CD4-positive, alpha-beta T cell (primary cell): ENCODE results near the gene UBE2O. TPM values are rescaled to one million over a fixed set of nuclear protein-coding genes. Genes with fewer than 3 reads are reported as not detected.

Experiments used
- ATAC-seq: fragments of 200-7000 bp; cut with Tn5 transposase; one replicate; pipeline ENCODE4 v1.10.0; 2022; ENCODE audit warnings: mild to moderate bottlenecking; ENCODE audit not compliant: poor library complexity
- CTCF ChIA-PET: fragments of 350-600 bp; sonication (Branson Sonifier 250); formaldehyde crosslinking; loops from one replicate; lab custom pipeline; 2021; ENCODE audit warnings: antibody characterized with exemption, inconsistent platforms; lab: Charles Lee
- POLR2A ChIA-PET: fragments of 350-600 bp; sonication (Branson Sonifier 250); formaldehyde crosslinking; loops from one replicate; lab custom pipeline; 2021; ENCODE audit warnings: antibody characterized with exemption, inconsistent platforms; lab: Charles Lee
- DNase-seq, 14 experiments: peaks; one replicate each; pipeline ENCODE4 v3.0.0-alpha.2; 2013 to 2020; ENCODE audit warnings: mixed read lengths in 2 of 14
- H3K27ac ChIP-seq, 2 donors: one replicate each; pipeline versions ENCODE4 v1.5.1 to v1.7.0; 2013; ENCODE audit warnings: low read length in 2 of 2, low read depth in 1 of 2, mild to moderate bottlenecking in 1 of 2
- H3K27me3 ChIP-seq, 2 experiments: 1 replicate in 1 of 2; 2 replicates in 1 of 2; pipeline versions ENCODE4 v1.6.1 to v1.7.0; 2013; ENCODE audit warnings: low read length in 2 of 2, control low read depth in 1 of 2, mild to moderate bottlenecking in 1 of 2, moderate library complexity in 1 of 2; ENCODE audit not compliant: insufficient read depth in 2 of 2, control insufficient read depth in 1 of 2
- H3K36me3 ChIP-seq: one replicate; pipeline ENCODE4 v1.6.1; 2013; ENCODE audit warnings: low read length, control low read depth; ENCODE audit not compliant: insufficient read depth
- H3K4me1 ChIP-seq: one replicate; pipeline ENCODE4 v1.6.1; 2013; ENCODE audit warnings: low read length, control low read depth; ENCODE audit not compliant: insufficient read depth
- H3K4me3 ChIP-seq: one replicate; pipeline ENCODE4 v1.5.1; 2013; ENCODE audit warnings: mild to moderate bottlenecking, low read length, moderate library complexity
- H3K9me3 ChIP-seq, 2 experiments: 1 replicate in 1 of 2; 2 replicates in 1 of 2; pipeline versions ENCODE4 v1.6.1 to v1.7.0; 2013; ENCODE audit warnings: low read length in 2 of 2, mild to moderate bottlenecking in 2 of 2, control low read depth in 1 of 2, moderate library complexity in 1 of 2; ENCODE audit not compliant: control insufficient read depth in 1 of 2, insufficient read depth in 1 of 2
- H3K27ac Mint-ChIP-seq: one replicate; pipeline ENCODE4 v1.8.0; 2020; ENCODE audit warnings: mixed read lengths
- H3K27me3 Mint-ChIP-seq: one replicate; pipeline ENCODE4 v1.8.0; 2021; ENCODE audit warnings: mixed read lengths
- H3K36me3 Mint-ChIP-seq: one replicate; pipeline ENCODE4 v1.8.0; 2021; ENCODE audit warnings: low read depth, mixed read lengths
- H3K4me1 Mint-ChIP-seq: one replicate; pipeline ENCODE4 v1.8.0; 2021; ENCODE audit warnings: low read depth, mixed read lengths
- H3K4me3 Mint-ChIP-seq: one replicate; pipeline ENCODE4 v1.8.0; 2020; ENCODE audit warnings: mild to moderate bottlenecking, mixed read lengths
- H3K9me3 Mint-ChIP-seq: one replicate; pipeline ENCODE4 v1.8.0; 2020; ENCODE audit warnings: mixed read lengths
- intact Hi-C, 2 experiments: fragments of 100-400 bp; cut with DNase I in 1 of 2; cut with micrococcal nuclease in 1 of 2; formaldehyde crosslinking; loops; one replicate each; pipeline versions ENCODE4 v1.15.1 to v1.9.0; 2023 to 2025; cut with DNase I, micrococcal nuclease
- total RNA-seq, 174 experiments: library from RNA in 2 of 174; stranded (reverse) in 2 of 174; gene quantifications; one replicate each; pipeline ENCODE4 v1.2.3 and lab custom pipeline; 2021 to 2026
- TF ChIP-seq, protein P1 (sequence below): fragments of 200-600 bp; IDR thresholded peaks from one replicate; pipeline ENCODE4 v1.8.0; 2022; ENCODE audit warnings: antibody characterized with exemption, mild to moderate bottlenecking

Gene UBE2O
- total RNA-seq, 2 experiments from 2014 or later: 22.7 to 25.1 TPM

DNA sequence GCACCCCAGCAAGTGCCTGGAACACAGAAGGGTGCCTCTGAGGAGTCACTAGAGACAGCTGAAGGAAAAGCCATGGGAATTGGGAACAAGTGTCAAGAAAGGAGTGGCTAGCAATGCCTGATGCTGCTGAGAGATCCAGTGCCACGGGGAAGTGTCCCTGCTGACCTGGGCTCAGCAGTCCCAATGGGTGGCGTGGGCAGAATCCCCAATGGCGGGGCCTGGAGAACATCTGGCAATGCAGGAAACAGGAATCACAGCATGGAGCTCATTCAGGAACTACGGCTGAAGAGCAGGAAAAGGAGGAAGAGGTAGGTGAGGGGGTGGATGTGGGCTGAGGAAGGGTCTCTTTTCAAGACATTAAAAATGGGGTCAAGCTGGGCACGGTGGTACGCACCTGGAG lies 30.1 kb downstream of the UBE2O start:
- intact Hi-C loops: no loop called here
- Mint-ChIP-seq H3K27ac (no peak overlapping the region), H3K4me3 (no peak overlapping the region), H3K27me3 (no peaks in the 10 kb centered on the region), H3K36me3 (peaks cover 10% of the 10 kb centered on the region), H3K9me3 (no peaks in the 10 kb centered on the region), H3K4me1 (peaks cover 26% of the 10 kb centered on the region)
- no peak overlapping the region for H3K4me3 ChIP-seq
- no peaks in the 10 kb centered on the region for H3K9me3 ChIP-seq
- DNase-seq (no peak), ATAC-seq (no peak)
- TF ChIP-seq, protein P1, sequence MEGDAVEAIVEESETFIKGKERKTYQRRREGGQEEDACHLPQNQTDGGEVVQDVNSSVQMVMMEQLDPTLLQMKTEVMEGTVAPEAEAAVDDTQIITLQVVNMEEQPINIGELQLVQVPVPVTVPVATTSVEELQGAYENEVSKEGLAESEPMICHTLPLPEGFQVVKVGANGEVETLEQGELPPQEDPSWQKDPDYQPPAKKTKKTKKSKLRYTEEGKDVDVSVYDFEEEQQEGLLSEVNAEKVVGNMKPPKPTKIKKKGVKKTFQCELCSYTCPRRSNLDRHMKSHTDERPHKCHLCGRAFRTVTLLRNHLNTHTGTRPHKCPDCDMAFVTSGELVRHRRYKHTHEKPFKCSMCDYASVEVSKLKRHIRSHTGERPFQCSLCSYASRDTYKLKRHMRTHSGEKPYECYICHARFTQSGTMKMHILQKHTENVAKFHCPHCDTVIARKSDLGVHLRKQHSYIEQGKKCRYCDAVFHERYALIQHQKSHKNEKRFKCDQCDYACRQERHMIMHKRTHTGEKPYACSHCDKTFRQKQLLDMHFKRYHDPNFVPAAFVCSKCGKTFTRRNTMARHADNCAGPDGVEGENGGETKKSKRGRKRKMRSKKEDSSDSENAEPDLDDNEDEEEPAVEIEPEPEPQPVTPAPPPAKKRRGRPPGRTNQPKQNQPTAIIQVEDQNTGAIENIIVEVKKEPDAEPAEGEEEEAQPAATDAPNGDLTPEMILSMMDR: no peak
- H3K4me1 ChIP-seq: peaks cover 3% of the 10 kb centered on the region
- POLR2A ChIA-PET: no interaction called here
- no peaks in the 10 kb centered on the region for H3K27me3 ChIP-seq
- peaks cover 10% of the 10 kb centered on the region for H3K36me3 ChIP-seq
- CTCF ChIA-PET: no interaction called here
- no peak overlapping the region for H3K27ac ChIP-seq

DNA sequence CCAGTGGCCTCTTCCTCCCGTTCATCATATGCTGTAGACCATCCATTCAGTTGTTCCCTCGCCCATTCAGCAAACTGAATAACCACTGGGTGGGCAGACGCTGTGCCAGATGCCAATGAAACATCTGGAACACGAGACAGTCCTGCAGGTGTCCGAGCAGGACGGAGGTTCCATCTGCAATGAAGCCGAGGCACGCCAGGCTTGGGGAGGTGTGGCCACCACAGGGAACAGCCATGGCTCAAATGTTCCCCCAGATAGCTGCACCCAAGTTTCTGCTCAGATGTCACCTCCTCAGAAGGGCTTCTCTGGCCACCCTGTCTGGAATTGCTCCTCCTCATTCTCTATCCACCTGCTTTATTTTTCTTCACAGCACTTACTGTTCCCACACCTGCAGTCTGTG lies 30.5 kb downstream of the UBE2O start:
- H3K27ac Mint-ChIP-seq: no peak overlapping the region
- POLR2A ChIA-PET: no interaction called here
- H3K4me1 Mint-ChIP-seq: peaks cover 28% of the 10 kb centered on the region

DNA sequence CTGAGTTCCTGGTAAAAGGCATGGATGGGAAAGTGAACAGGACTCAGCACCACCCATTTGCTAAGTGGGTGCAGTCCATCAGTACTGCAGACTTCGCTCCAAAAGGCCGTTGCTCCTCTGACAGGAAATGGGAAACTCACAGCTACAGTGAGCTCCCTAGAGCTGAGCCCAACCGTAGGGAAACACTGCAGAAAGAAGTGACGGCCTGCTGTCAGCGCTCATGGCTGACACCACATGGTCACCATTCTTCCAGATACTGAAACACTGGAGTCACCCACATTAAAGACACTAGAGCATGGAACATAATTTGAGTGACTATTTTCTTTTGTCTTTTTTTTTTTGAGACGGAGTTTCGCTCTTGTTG lies 31.9 kb downstream of the UBE2O start:
- no peak for ATAC-seq
- H3K9me3 ChIP-seq: no peaks in the 10 kb centered on the region
- Mint-ChIP-seq H3K4me1 (peaks cover 23% of the 10 kb centered on the region), H3K27ac (no peak overlapping the region), H3K4me3 (no peak overlapping the region), H3K36me3 (peaks cover 15% of the 10 kb centered on the region), H3K27me3 (no peaks in the 10 kb centered on the region), H3K9me3 (no peaks in the 10 kb centered on the region)
- no peak overlapping the region for H3K27ac ChIP-seq
- TF ChIP-seq, protein P1: no peak
- H3K4me3 ChIP-seq: no peak overlapping the region
- CTCF ChIA-PET: no interaction called here
- POLR2A ChIA-PET: no interaction called here
- H3K4me1 ChIP-seq: peaks cover 3% of the 10 kb centered on the region
- peaks cover 18% of the 10 kb centered on the region for H3K36me3 ChIP-seq
- DNase-seq: no peak
- intact Hi-C loops: no loop called here
- H3K27me3 ChIP-seq: no peaks in the 10 kb centered on the region

More for the DNA sequence above, 30.5 kb downstream of the UBE2O start:
- Histone ChIP-seq H3K27ac (no peak overlapping the region), H3K4me1 (peaks cover 3% of the 10 kb centered on the region), H3K4me3 (no peak overlapping the region), H3K27me3 (no peaks in the 10 kb centered on the region), H3K9me3 (no peaks in the 10 kb centered on the region), H3K36me3 (peaks cover 14% of the 10 kb centered on the region)
- ATAC-seq (no peak), DNase-seq (no peak)
- no peaks in the 10 kb centered on the region for H3K9me3 Mint-ChIP-seq
- CTCF ChIA-PET: no interaction called here
- no peaks in the 10 kb centered on the region for H3K27me3 Mint-ChIP-seq
- H3K36me3 Mint-ChIP-seq: peaks cover 10% of the 10 kb centered on the region
- TF ChIP-seq, protein P1: no peak
- intact Hi-C loops: no loop called here
- H3K4me3 Mint-ChIP-seq: no peak overlapping the region
